HG02623 (cell line): ENCODE results near the gene SCG5.

Source experiments
- ATAC-seq: cut with Tn5 transposase; IDR thresholded peaks from one replicate; pipeline ENCODE4 v1.9.1; 2021; ENCODE audit warnings: moderate library complexity; ENCODE audit not compliant: unreplicated experiment

Gene SCG5

DNA sequence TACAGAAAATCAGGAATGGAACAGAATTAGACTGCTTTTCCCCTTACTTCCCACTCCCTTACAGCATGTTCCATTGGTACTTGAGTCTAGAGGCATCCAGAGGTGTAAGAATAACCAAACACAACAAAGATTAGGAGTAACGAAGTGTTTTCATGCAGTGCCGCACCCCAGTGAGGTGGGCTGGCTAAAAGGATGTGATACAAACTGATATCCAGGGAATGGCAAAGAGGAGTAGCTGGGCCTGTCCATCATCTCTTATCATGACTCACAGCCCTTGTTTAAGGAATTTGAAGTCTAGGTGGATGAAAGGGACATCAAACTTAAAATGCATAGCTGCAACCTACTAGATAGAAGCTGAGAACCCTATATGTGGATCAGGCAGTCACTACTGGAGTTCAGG is 16.4 kb downstream of the SCG5 start:
- ATAC-seq: no peak

DNA sequence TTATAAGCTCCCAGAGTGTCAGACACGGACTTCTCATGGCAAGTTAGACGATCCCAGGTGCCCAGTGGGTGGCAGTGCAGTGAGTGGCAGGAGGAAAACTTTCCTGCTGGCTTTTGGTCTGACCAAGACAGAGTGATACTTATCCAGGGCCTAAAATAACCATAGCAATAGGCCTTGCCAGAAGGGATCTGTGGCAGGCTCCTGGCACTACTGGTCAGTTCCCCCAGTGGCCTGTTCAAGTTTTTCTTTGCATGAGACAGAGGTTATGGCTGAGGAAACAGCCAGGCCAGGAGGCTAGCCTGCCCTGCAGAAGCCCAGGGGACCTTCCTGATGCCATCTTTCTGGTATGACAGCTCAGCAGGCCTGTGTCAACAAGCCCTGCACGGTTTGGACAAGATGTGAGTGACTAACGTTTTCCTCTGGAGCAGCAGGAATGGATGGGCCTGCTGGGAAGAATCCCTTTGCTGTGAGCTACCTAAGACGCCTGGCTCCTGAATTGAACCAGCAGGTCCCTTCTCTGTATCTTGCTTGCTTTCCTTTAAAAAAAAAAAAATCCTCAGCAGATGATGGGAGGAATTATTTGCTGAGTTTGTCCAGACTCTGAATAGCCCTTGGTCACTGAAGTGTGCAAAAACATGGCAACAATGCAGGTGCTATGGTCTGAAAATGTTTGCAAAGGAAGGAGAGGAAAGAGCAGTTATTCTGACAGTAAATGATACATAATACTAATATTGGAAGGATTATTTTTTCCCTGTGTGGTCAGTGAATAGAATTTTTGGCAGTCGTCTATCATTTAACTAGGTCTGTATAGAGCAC is 18.0 kb downstream of the SCG5 start:
- ATAC-seq: no peak

DNA sequence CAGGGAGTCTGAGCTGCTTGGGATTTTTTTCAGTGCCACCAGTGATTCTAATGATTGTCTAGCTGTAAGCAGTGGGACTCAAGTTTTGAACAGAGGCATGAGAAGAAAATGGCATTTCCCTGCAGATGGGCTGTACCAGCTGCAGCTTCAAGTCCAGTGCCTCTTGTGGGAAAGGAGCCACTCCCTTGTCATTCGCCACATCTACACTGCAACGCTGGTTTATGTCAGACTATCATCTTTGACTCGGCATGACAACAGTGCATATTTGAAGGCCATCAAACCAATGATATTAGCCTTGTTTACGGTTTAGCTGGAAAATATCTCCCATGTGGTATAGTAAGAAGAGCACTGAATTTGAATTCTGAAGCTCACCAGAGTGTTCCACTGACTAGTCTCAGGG is 22.2 kb downstream of the SCG5 start:
- no peak for ATAC-seq

DNA sequence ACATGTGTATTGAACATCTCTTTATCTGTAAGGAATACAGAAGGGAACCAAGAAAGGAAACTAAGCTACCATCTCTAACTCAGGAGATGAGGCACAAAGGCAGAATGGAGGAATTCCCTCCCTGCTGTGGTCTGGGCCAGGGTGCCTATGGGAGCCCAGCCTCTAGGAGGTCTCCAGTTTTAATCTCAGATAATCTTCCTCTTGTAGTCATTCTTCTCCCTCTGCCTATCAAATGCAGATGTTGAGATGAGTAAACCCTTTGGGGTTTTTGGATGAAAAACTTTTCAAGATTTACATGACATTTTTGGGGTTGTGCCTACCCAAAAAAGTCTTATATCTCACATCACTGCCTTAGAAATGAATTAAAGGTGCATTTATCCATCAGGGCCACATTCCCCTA is 23.3 kb downstream of the SCG5 start:
- no peak for ATAC-seq

GRCh38 chr15:32667321-32667720 is 25.8 kb downstream of the SCG5 start:
- ATAC-seq: no peak

GRCh38 chr15:32668942-32669341 is 27.4 kb downstream of the SCG5 start:
- ATAC-seq: no peak

DNA sequence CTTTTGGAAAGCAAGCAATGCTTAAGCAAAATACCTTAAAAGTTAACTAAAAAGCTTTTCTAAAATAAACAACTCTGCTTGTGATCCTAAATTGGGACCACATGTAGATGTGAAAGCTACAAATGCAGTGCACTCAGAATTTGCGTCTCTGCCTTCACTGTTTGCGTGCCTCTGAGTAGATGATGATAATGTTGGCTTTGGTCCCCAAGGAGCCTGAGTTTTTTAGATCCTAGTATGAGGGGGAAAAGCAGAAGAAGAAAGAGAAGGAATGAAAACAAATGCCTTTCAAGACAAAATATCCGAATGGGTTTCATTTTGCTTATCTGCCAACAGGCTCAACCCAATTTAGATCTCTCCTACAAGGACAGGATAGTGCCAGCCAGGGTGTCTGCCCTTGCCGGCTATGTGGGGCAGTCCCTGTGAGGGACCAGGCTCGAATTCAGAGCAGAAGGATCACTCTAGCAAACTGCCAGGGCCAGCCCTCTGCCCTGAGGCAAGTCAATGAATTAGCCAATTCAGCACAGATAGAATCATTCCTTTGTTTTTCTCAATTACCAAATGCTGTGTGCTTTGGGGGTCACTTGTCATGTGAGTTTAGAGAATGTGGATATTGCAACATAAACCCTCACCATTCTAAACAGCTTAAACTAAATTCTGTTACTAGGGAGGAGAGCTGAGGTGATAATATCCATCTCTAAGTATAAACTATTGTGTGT is 28.5 kb downstream of the SCG5 start:
- no peak for ATAC-seq

GRCh38 chr15:32670623-32671022 is 29.1 kb downstream of the SCG5 start:
- no peak for ATAC-seq

DNA sequence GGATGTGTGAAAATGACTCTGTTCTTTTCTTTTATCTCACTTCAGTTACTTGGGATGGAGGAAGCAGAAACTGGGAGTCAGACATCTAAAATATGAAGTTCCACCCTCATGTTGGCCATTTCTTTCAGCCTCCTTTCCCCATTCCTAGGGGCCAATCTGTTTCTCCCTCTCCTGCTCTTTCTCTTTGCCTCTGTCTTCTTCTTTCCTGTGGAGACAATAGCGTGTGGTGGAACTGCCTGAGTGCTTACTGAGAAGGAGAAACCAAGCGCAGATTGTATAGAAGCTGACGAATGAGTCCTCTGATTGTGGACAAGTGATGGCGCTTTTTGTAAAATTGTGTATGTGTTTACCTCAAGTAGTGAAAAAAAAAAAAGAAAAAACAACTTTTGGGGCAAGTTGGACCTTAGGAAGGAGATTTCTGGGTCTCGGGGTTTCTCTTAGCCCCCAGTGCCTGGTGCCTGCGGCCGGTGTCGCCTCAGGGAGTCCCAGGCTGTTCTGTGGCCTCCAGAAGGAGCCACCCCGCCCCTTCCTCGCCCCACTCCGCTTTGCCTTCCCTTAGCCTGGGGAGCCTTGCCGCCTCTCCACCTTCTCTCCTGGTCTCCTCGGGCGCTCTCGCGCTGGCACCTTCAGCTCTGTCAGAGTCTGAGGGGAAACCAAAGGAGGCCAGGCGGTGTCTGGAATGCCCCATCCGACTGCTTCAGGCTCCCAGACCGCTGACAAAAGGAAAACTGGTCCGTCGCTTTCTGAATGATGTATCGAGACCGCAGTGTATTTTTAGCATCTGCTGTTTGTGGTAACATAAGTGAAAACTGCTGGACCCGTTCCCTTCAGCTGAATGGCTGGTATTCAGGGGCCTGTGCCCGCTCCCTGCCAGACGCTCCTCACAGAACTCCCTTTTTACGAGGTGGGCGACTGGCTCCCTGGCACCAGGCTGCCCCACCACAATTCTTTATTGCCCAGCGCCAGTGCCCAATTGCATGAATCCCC is 30.1 kb downstream of the SCG5 start:
- ATAC-seq: no peak

GRCh38 chr15:32674681-32675080 is 33.2 kb downstream of the SCG5 start:
- ATAC-seq: no peak

- ATAC-seq: no peak
These were observed 34.0 kb downstream of the SCG5 start for GRCh38 chr15:32675466-32675865.

GRCh38 chr15:32676169-32676568 is 34.7 kb downstream of the SCG5 start:
- no peak for ATAC-seq

GRCh38 chr15:32677238-32677750 is 35.8 kb downstream of the SCG5 start:
- ATAC-seq: no peak

DNA sequence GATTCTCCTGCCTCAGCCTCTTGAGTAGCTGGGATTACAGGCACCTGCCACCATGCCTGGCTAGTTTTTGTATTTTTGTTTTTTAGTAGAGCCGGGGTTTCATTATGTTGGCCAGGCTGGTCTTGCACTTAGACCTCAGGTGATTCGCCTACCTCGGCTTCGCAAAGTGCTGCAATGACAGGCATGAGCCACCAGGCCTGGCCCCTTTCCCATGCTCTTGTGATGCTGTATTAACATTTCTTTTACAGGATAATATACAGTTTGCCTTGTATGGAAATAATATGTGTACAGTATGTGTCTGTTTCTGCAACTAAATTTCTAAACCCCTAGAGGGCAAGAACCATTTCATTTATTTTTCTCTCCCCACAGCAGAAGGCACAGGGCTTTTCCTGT is 37.8 kb downstream of the SCG5 start:
- no peak for ATAC-seq

GRCh38 chr15:32682569-32682968 is 41.1 kb downstream of the SCG5 start:
- no peak for ATAC-seq

DNA sequence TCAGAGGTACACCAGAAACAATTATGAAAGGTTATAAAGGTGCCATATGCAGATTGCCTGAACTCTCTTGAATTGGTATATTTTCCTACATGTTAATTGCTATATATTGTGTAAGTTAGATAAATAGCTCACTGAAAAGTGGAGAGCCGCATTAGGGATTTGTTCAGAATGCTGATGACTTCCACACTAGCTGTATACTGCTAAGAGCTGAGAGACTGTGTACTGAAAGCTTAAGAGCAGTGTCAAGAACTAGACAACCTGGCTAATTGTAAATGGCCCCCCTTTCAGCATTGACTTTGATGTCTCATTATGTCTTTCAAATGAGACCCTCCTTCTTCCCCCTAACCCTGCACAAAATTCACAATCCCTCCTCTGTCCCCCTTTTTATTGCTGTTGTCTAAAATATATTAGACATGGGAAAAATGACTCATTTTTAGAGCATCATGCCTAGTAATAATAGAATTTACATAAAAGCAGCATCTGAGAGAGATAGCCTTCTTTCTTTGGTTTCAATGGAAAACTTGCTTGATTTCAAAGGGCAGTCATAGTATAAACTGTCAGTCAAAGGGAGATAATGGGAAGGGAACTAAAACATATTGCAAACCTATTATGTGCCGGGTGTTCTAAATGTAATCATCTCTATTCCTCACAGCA is 41.6 kb downstream of the SCG5 start:
- ATAC-seq: no peak

DNA sequence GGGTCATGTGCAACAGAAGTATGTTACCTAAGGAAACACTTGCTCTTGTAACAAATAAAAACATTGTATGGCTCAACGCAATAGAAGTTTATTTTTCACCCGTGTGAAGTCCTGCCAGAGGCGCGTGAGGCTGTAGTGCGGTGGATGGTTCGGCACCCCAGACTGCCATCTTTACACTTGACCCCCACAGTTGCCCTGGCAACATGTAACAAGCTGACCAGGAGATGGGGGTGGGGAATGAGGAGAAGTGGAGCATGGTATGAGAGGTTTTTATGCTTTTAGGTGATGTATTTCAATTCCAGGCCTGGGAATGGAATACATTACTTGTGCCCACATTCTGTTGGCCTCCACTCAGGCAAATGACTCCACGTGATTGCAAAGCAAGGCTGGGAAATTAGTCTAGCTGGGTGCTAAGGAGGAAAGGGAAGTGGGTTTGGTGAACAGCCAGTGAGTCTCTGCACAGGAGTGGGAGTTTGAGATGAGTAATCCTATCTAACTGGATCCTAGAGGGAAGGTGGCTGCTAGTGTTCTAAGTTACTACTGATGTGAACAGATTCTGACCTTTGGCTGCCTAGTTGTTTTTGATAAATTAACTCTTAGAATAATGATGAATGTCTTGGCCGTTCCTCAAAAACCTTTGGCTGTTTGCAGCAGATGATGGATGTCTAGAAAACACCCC is 42.5 kb downstream of the SCG5 start:
- no peak for ATAC-seq

- ATAC-seq: no peak
These were observed 44.1 kb downstream of the SCG5 start for GRCh38 chr15:32685576-32685975.

DNA sequence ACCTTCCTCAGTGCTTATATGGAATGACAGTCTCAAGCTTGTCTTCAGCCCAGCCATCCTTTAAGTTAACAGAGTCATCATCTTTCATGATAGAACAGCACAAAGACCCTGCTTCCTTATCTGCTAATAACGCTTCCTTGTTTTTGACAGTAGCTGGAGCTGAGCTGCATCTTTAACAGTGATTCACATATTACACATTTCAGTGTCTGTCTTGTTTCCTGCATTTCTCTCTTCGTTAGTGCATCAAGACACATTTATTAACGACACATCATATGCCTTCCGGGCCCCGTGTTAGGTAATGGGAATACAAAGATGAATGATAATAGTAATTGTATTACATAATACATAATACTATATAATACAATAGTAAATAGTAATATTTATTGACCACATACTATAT is 46.0 kb downstream of the SCG5 start:
- no peak for ATAC-seq

DNA sequence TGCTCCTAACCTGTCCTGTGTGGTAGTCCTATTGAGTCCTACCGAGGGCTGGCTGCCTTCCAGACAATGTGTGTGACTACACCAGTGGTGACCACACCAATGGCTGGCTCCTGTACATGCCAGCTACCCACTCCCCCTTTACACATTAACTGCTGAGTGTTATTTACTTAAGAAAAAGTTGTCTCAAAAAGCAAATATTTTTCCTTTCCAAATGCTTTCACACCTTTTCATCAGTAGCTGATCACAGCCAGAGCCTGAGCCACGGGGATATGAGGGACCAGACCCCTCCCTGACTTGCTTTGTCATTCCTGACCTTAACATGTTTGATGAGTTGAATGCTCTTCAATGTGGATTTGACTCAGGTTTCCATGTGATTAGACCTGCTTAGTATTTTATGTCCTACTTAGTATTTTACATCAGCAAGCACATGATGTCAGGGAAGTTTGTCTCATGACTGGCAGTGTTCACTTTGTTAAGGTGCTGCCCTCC is 46.7 kb downstream of the SCG5 start:
- no peak for ATAC-seq
